ENCODE measurements around the gene SHROOM3.

- TF ChIP-seq CTCF (IDR thresholded peaks at IDR 0.05) (no peak), POLR2A (IDR thresholded peaks at IDR 0.05) (no peak)
Measured at GRCh38 chr4:76677571-76678326, 242.7 kb downstream of the SHROOM3 start.
